Measurements from ENCODE around the gene KIAA0232.

KIAA0232 gene, protein sequence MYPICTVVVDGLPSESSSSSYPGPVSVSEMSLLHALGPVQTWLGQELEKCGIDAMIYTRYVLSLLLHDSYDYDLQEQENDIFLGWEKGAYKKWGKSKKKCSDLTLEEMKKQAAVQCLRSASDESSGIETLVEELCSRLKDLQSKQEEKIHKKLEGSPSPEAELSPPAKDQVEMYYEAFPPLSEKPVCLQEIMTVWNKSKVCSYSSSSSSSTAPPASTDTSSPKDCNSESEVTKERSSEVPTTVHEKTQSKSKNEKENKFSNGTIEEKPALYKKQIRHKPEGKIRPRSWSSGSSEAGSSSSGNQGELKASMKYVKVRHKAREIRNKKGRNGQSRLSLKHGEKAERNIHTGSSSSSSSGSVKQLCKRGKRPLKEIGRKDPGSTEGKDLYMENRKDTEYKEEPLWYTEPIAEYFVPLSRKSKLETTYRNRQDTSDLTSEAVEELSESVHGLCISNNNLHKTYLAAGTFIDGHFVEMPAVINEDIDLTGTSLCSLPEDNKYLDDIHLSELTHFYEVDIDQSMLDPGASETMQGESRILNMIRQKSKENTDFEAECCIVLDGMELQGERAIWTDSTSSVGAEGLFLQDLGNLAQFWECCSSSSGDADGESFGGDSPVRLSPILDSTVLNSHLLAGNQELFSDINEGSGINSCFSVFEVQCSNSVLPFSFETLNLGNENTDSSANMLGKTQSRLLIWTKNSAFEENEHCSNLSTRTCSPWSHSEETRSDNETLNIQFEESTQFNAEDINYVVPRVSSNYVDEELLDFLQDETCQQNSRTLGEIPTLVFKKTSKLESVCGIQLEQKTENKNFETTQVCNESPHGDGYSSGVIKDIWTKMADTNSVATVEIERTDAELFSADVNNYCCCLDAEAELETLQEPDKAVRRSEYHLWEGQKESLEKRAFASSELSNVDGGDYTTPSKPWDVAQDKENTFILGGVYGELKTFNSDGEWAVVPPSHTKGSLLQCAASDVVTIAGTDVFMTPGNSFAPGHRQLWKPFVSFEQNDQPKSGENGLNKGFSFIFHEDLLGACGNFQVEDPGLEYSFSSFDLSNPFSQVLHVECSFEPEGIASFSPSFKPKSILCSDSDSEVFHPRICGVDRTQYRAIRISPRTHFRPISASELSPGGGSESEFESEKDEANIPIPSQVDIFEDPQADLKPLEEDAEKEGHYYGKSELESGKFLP (N-terminal part only)

DNA sequence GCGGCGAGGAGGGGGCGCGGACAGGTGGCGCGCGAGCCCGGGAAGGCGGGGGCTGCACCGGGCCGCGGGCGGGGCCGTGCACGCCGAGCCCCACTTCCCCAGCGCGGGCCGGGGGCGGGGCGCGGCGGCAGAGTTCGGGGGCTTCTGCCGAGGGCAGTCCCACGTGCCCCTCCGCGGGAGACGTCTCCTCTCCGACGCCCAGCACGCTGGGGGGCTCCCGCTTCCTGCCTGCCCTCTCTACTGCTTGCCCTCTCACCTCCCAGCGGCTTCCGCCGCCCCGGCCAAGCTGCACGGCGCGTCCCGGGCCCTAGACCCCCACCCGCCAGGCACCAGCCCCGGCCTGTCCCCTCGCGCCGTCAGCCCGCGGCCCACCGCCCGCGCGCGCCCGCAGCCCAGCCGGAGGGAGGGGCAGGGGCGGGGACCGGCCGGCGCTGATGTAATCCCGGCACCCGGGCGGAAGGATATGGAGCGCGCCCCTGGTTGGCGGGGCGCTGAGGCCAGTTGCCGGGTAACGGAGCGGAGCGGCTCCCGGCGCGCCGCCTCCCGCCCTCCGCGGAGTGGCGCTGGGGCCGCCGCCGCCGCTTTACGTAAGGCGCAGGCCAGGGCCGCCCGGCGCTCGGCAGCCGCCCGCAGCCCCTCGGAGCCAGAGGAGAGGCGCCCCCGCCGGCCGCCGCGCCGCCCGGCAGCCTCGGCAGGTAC, at the start of gene KIAA0232:
Gene KIAA0232, plus strand, starts transcription at position 581 of the 699 bp plus-strand sequence. CDS start 41,727 bp downstream, outside the sequence.
- DNase-seq, result peak; percentile 60

DNA sequence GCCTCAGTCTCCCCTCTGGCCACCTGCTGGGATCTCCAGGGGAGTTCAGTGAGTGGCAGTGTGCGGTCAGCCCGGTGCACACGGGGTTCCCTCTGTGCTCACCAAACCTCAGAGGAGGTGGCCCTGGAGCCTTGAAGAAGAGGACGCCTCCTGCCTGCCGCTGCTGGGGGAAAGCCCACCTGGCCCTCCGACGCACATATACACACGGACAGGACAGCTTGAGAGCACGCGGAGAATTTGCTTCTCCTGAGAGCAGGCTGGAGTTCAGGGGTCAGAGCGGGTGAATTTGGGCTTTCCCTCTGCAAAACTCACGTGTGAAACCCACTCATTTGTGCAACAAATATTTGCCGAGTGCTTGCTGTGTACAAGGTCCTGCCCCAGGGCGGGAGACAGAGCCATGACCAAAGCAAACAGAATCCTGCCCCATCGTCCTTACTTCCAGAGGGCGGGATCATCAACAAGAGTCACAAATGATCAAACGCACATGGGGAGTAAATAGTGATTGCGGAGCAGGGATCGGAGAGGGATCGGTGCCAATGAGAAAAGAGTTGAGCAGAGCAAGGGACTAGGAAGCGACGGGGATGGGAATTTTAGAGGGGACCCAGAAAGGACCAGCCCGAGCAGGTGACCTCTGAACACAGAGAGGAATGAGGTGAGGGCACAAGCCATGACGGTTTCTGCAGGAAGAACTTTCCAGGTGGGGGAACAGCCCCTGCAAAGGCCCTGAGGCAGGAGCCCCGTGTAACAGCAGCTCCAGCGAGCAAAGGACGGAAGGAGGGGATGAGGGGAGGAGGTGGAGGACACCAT, 49.0 kb upstream of the KIAA0232 start:
- DNase-seq, result no peak

DNA sequence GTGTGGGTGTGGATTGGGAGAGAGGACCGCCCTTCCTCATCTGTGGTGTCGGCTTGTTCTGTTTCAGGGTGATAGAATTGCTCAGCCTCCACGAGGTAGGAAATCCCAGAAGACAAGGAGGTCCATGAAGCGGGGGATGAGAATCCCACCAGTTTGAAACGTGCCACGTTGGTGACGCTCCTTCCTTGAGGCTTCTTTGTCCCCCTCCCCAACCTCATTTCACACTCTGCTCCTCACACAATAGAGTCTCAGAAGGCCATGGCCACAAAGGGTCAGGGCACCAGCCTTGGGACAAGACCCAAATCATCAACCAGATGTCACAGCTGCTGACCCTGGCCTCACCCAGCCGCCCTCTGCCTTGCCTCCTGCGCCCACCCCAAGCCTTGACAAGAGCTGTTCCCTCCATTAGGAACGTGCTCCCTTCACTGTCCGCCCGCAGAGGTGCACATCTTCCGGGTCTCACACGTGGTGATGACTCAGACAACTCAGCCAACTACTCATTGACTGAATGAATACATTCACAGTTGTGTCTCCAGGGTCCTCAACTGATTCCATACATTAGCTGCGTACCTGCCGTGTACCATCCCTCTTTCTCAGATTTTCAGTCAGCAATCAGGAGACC, 48.3 kb upstream of the KIAA0232 start:
- no peak for DNase-seq

DNA sequence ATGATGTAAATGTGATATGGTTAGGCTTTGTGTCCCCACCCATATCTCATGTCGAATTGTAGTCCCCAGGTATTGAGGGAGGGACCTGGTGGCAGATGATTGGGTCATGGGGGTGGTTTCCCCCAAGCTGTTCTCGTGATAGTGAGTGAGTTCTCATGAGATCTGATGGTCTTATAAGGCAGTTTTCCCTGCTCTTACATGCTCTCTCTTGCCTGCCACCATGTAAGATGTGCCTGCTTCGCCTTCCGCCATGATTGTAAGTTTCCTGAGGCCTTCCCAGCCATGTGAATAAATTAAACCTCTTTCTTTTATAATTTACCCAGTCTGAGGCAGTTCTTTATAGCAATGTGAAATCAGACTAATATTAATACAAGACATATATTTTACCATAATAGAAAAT, 42.6 kb upstream of the KIAA0232 start:
- DNase-seq, result no peak

DNA sequence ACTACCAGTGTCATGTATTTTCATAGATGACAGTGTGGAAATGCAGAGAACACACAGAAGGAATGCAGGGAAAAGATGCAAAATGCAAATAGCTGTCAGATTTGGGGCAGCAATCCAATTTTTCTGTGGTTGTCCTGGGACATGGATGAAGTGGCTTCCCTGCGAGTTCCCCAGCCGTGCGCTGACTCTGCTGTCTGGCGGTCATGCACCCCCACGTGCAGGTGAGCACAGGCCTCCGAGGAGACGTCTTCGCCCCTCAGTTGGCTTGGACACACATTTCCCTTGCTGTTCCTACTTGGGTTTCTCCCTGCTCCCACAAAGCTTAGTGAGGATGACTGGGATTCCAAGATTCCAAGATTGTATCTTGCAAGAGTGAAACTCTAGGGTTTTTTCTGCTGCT, 42.2 kb upstream of the KIAA0232 start:
- DNase-seq, result no peak

DNA sequence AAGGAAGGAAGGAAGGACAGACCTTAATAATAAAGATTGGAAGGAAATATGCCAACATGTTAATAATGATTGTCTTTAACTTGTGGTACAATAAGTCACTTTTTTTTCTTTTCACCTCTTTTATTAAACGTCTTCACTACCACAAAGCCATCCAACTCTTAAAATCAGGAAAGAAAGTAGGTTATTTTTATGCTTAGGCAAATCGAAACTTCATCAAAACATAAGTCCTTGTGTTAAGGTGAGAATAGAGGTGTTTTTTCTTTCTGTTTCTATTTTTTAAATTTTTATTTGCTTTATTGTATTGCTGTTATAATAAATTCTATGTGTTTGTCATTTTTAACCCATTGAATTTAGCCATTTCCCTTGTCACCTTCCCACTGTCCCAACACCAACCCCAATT, 40.0 kb upstream of the KIAA0232 start:
- no peak for DNase-seq

DNA sequence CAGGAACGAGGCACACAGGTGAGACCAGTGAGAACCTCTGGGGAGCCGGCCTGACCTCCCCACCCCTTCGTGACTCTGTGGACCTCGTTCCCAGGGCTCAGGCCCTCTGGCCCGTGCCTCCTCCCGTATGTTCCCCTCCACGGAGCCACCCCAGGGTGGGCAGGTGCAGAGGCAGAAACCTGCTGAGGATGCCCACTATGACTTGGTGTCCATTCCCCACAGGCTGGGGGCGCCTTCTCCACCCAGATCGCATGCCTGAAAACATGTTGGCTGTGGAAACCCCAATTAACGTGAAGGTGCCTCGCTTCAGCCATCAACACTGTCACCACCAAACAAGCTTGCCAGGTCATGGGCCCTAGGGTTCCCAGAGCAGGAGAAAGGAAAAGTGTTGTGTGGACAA, 39.5 kb upstream of the KIAA0232 start:
- DNase-seq, result no peak

DNA sequence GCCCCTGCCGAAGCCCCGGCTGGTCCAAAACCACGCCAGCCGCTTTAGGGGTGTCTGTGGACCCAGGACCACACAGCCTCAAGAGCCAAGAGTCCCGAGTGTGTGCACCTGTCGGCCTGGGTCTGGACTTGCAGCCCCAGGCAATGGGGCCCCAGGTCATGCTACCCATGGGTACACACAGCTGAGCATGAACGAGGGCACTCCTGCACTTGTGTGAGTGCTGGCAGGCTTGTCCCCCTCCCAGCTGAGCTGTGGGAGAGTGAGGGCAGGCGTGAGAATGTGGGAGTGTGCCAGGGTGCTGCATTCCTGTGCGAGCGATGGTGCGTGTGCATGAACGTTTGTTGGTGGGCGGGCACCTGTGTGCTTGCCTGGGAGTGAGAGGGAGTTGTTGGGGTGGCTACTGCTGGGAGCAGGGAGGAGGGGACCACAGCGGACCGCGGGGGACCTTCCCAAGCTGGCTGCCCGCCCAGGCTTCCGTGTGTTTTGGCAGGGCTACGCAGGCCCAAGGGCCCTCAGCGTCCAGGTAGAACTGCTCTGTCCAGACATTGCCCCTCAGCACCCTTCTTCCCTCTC, 35.7 kb upstream of the KIAA0232 start:
- DNase-seq, result no peak

DNA sequence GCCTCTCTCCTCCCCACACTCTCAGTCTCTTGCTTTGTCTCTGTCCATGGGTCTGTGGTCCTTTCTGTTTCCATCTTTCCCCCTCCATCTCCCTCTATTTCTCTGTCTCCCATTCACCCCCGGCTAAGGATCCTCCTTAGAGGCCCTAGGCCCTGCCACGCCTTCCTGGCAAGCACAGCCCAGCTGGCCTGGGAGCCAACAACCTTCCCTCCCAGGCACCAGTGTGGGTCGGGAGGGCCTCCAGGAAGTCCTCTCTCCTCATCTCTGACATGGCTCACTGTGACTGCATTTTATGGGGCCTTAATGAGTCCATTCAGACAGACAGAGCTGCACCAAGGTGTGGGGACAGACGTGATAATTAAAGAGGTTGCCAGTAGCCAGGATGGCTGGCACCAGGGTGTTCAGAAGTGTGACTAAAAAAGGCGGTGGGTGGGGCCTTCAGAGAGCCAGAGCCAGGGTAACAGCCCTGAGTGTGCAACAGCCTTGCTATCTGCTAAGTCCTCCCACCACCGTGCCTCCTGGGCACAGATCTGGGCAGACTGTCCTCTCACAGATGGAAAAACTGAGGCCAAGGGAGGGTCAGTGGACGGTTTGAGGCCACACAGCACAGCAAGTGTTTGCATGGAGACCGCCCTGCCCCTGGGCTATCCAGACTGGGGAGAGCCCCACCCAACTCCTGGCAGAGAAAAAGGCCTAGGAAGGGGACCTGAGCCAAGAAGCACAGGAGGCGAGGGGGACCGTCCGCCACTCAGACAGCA, 35.1 kb upstream of the KIAA0232 start:
- no peak for DNase-seq

DNA sequence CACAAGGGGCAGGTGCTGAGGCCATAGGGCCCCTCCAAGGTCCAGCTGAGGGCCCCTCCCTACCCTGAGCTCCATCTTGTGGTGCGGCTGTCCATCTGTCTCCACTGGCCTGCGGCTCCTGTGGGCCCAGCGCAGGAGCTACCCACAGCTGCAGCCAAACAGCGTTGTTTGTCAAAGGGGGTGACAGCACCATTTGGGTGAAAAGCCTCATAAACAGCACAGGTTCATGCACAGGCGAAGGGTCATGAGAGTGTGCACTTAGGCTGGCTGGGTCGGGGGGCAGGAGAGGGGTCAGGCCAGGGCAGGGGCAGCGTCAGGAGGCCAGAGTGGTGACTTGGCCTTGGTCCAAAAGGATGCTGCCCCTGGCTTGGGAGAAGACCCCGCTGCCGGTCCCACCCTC, 34.2 kb upstream of the KIAA0232 start:
- DNase-seq, result no peak

DNA sequence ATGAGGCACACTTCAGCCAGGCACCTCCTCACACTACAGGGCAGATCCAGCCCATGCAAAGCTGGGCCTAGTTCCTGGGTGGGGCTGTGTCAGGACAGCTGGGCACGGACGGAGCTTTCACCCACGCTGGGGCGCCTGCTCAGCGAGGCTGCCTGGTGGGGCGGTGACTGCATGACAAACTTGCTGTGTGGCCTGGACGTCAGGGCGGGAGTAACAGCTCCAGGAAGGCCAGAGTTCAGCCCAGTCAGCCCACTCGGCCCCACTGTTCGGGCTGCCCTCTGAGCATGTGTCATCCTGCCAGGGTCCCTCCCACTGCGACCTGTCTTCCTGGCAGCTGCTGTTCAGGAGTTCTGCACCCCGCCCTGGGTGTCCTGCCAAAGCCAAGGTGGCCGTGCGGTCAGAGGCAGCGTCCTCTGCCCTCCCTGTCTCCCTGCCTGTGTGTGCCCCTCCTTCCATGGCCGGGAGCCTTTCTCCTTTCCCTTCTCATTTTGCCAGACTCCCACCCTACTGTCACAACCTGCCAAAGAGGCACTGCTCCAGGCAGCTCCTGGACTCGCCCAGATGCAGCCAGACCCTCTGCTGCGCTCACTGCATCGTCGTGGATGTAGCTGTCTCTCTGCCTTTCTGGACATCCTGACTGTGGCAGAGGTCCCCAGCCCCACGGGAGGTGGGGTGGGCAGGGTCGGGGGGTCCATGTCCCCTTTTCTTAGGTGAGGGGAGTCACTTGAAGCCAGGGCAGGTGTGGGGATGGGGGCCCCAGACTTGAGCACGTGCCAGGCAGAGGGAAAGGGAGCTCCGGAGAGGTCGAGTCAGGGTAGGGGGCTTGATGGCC, 33.0 kb upstream of the KIAA0232 start:
- no peak for DNase-seq

DNA sequence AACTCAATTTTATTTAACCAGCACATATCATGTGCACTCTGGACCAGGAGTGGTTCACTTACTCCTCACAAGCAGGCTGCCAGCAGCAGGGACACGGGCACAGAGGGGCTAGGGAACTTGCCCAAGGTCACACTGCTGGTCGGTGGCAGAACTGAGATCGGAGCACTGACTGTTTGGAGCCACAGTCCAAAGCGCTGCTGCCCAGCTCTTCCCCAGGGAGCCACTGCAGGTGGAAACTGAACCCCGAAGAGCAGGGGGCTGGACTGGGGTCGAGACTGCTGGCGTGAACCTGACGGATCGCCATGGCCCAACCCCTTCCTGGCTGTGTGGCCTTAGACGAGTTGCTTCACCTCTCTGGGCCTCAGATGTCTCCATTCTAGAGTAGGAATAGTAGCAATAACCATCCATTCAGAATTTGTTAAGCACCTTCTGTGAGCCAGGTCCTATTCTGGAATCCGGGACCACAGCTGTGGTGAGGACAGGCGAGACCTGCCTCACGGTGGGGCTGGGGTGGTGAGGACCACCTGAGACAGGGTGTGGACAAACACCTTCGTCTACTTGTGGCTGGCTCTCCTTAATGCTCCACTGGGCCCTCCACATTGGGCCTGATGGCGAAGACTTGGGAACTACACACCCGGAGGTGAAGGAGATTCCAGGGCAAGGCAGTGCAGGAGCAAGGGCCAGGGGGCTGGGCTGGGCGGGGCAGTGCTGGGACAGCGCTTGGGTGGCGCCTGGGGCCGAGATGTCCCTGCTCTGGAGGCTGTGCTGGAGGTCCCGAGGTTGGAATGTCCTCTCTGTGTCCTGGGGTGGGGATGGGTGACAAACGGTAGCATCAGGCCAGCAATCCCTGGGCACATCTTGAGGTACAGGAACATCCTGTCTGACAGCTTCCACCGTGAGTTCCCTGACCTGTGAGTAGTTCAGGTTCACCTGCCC, 32.0 kb upstream of the KIAA0232 start:
- DNase-seq, result no peak

DNA sequence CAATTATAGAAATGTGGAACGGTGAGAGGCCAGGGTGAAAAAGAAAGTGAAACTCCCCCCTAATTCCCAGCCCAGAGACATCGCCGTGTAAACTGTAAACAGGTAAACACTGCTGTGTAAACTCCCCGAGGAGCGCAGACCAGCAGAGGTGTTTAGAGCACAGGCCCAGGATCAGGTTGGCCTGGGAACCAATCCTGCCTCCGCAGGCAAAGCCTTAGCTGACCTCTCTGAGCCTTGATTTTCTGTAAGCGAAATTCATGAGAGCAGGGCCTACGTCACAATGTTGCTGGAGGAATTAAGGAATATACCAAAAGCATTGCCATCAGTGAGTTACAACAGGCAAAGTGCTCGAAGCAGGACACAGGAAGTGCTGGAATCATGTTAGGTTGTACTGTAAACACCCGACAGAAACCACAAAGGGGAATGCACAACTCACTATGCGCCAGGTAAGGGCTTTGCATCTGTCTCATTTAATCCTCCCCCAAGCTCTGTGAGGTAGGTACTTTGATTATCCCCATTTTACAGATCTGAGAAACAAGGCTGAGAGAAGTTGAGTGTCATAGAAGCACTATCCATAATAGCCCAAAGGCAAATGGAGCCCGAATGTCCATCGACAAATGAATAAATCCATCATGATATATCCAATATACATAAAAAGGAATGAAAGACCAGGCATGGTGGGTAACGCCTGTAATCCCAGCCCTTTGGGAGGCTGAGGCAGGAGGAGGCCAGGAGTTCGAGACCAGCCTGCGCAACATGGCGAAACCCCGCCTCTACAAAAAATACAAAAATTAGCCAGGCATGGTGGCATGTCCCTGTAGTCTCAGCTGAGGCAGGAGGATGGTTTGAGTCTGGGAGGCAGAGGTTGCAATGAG, 30.7 kb upstream of the KIAA0232 start:
- DNase-seq, result no peak

DNA sequence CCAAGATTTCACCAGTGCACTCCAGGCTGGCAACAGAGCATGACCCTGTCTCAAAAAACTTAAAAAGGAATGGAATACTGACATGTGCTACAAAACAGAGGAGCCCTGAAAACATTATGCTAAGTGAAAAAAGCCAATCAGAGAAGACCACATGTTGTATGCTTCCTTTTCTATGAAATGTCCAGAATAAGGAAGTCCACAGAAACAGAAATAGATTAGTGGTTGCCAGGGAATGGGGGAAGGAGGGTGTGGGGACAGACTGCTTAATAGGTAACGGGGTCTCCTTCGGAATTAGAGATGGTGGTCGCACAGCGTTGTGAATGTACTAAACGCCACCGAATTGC, 30.1 kb upstream of the KIAA0232 start:
- no peak for DNase-seq

DNA sequence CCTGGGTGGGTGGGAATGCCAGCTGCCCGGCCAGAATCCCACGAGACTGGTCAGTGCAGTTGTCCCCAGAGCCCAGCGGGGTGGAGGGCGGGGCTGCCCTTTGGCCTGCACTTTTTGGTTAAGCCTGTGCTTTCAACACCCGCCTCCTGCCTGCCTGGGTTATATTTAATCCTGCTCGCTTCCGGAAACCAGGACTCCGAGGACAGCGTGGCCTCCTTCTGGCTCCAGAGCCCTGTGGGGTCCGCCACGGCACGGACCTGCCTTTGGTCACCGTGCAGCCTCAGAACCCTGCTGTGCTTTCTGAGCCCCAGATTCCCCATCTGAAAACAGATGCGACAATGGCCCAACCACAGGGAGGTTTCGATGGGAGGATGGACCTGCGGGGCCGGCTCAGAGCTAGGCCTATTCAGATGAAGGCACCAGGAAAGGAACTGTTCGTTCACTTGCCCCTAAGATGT, 29.4 kb upstream of the KIAA0232 start:
- DNase-seq, result no peak

DNA sequence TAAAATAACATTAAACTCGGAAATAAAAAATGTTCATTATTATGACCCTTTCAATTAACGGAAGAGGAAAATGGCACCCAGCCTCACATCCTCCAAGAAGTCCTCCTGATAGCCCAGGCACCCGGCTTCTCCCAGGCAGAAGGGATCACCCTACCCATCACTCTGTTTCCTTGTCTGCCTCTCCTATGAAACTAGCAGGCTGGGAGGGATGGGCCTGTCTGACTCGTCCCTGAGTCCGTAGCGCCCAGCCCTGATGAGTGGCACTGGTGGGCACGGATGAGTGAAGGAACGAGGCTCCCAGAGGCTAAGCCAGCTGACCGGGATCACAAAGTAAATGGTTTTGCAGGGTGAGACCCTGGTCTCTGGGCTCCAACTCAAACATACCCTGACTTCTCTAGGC, 28.6 kb upstream of the KIAA0232 start:
- DNase-seq, result no peak

DNA sequence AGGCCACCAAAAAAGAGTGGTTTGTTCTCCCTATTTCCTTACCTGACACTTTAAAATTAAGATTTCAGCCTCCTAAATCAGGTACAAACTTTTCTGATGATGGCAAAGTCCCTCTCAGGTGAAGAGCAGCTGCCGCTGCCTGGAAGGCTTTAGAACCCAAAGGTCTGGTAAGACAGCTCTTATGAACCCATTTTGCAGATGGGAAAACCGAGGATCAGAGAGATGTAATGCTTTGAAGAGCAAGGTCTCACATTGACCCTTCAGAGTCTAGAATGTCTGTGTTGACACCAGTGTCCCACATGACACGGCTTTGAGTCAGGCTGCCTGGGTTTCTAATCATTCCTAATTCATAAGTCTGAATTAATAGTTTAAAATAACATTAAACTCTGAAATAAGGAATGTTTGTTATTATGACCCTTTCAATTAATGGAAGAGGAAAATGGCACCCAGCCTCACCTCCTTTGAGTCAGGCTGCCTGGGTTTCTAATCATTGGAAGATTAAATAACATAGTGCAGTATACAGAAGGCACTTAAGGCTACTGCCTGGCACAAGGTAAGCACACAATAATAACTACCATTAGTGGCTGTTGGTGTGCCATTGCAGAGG, 27.9 kb upstream of the KIAA0232 start:
- DNase-seq, result no peak

Measured in NCI-H1694 treated with DMSO at 0.1 percent for 48 hours (cell line).